Mesendoderm (in vitro differentiated cells): ENCODE data around the gene RAD23B.

Source experiments
- DNase-seq: peaks from one replicate; pipeline ENCODE4 v3.0.0; 2013
- H2AK5ac ChIP-seq: 2 replicates; pipeline ENCODE4 v1.6.1; 2013; ENCODE audit warnings: low read length, inconsistent platforms
- H2BK120ac ChIP-seq: 2 replicates; pipeline ENCODE4 v1.6.1; 2013; ENCODE audit warnings: low read depth, mild to moderate bottlenecking, low read length, moderate library complexity, mixed read lengths
- H2BK15ac ChIP-seq: replicated peaks from 2 replicates; pipeline ENCODE4 v1.6.1; 2013; ENCODE audit warnings: low read depth, mild to moderate bottlenecking, moderate library complexity
- H2BK5ac ChIP-seq: 2 replicates; pipeline ENCODE4 v1.6.1; 2013; ENCODE audit warnings: low read length, inconsistent platforms
- H3K18ac ChIP-seq: 2 replicates; pipeline ENCODE4 v1.6.1; 2013; ENCODE audit warnings: mild to moderate bottlenecking, low read length, mixed read lengths
- H3K23ac ChIP-seq: one replicate; pipeline ENCODE4 v1.6.1; 2013; ENCODE audit warnings: low read length
- H3K27ac ChIP-seq: 2 replicates; pipeline ENCODE4 v1.5.1; 2013; ENCODE audit warnings: low read depth, mild to moderate bottlenecking, inconsistent platforms, low read length, moderate library complexity
- H3K27me3 ChIP-seq: 2 replicates; pipeline ENCODE4 v1.6.1; 2013; ENCODE audit warnings: low read length, control low read depth, mild to moderate bottlenecking, inconsistent platforms; ENCODE audit not compliant: insufficient read depth, poor library complexity
- H3K36me3 ChIP-seq: 2 replicates; pipeline ENCODE4 v1.6.1; 2013; ENCODE audit warnings: low read length, inconsistent platforms; ENCODE audit not compliant: control insufficient read depth, insufficient read depth
- H3K4ac ChIP-seq: one replicate; pipeline ENCODE4 v1.6.1; 2013; ENCODE audit warnings: low read depth, mild to moderate bottlenecking, low read length, moderate library complexity
- H3K4me1 ChIP-seq: 2 replicates; pipeline ENCODE4 v1.6.1; 2013; ENCODE audit warnings: low read depth, low read length, inconsistent platforms; ENCODE audit not compliant: control insufficient read depth
- H3K4me2 ChIP-seq: 2 replicates; pipeline ENCODE4 v1.6.1; 2013; ENCODE audit warnings: low read length
- H3K4me3 ChIP-seq: 2 replicates; pipeline ENCODE4 v1.5.1; 2013; ENCODE audit warnings: mild to moderate bottlenecking, low read length
- H3K56ac ChIP-seq: one replicate; pipeline ENCODE4 v1.6.1; 2013; ENCODE audit warnings: low read length
- H3K79me1 ChIP-seq: 2 replicates; pipeline ENCODE4 v1.6.1; 2013; ENCODE audit warnings: low read length, inconsistent platforms
- H3K79me2 ChIP-seq: 2 replicates; pipeline ENCODE4 v1.6.1; 2013; ENCODE audit warnings: mild to moderate bottlenecking, low read length; ENCODE audit not compliant: control insufficient read depth, insufficient read depth
- H3K9ac ChIP-seq: 2 replicates; pipeline ENCODE4 v1.6.1; 2013; ENCODE audit warnings: low read length, inconsistent platforms
- H4K5ac ChIP-seq: one replicate; pipeline ENCODE4 v1.6.1; 2013; ENCODE audit warnings: low read length
- H4K8ac ChIP-seq: one replicate; pipeline ENCODE4 v1.6.1; 2013; ENCODE audit warnings: low read depth, mild to moderate bottlenecking, control low read depth, low read length, moderate library complexity
- WGBS: extraction: QIAGEN DNeasy Blood & Tissue Kit; methylation state at CpG from one replicate; pipeline ENCODE4 v1.1.7; 2013; ENCODE audit warnings: low lambda C conversion rate, missing lambda C conversion rate; ENCODE audit not compliant: insufficient coverage; ENCODE audit errors: extremely low coverage; 5-methylcytosine and 5-hydroxymethylcytosine counted together

The RAD23B gene

DNA sequence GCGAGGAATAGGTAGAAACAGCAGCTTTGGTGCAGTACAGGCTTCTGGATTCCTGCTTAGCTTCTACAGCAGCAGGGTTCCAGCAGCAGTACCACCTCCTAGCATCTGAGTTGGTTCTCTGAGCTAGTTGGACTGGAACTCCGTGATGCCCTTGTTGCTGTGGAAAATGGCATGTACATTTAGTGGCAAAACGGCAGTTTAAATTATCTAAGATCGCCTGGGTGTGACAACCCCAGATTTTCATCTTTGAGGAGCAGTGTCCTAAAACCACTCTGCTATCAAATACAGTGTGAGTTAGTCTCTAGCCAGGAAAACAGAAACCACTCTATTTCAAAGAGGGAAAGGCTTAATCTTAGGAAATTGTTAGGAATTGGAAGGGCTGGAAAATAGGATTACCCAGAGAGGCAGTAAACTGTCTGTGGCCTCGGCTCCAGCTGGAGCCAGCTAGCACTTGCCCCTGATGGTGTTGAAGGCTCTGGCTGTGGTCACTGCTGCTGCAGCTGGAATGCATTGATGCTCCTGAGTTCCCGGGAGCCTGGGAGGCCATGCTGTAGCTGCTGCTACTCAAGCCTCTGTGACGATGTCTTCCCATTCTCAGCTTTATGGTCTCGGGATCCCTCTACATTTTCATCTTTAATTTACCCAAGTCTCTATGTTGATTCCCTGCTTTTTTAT is 29.4 kb downstream of the RAD23B start:
- Histone ChIP-seq H2BK5ac (no peak overlapping the region), H3K27me3 (no peaks in the 10 kb centered on the region), H2AK5ac (no peak overlapping the region), H4K8ac (no peak overlapping the region), H4K5ac (no peak overlapping the region), H3K4me1 (peaks cover 6% of the 10 kb centered on the region), H3K4ac (no peak overlapping the region), H3K36me3 (no peaks in the 10 kb centered on the region), H3K56ac (no peak overlapping the region), H3K27ac (peak overlapping the region; percentile 3), H3K79me1 (peaks cover 18% of the 10 kb centered on the region), H2BK120ac (no peak overlapping the region), H3K9ac (no peak overlapping the region), H3K18ac (no peak overlapping the region), H2BK15ac (no peak overlapping the region), H3K4me3 (no peak overlapping the region), H3K79me2 (peaks cover 35% of the 10 kb centered on the region), H3K4me2 (no peak overlapping the region), H3K23ac (no peak overlapping the region)
- no CpG with 5 or more reads among the region's 8 CpGs for WGBS
- DNase-seq: peak; percentile 70

DNA sequence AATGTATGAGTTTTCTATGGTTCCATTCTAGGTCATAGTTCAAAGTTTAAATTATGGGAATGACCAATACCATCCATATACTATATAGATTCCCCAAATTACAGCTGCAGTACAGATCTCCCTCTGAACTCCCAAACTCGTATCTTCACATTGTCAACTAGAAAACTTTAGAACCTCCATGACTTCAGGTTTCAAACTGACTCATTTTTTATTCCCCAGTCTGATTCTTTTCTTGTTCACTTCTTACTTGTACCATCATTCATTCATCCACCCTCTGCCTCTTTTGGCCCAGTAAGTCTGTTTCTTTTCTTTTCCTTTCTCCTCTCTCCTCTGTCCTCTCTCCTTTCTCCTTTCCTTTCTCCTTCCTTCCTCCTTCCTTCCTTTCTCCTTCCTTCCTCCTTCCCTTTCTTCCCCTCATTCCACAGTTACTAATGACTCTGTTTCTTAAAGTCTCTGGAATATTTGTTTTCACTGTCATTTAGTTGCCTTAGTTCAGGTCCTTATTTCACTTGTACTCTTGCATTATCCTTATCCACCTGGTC is 30.5 kb downstream of the RAD23B start:
- Histone ChIP-seq H3K36me3 (no peaks in the 10 kb centered on the region), H2BK120ac (no peak overlapping the region), H3K27me3 (no peaks in the 10 kb centered on the region), H3K27ac (no peak overlapping the region), H3K23ac (no peak overlapping the region), H2AK5ac (no peak overlapping the region), H2BK15ac (no peak overlapping the region), H3K79me2 (peaks cover 38% of the 10 kb centered on the region), H4K8ac (no peak overlapping the region), H3K4me2 (no peak overlapping the region), H3K9ac (no peak overlapping the region), H2BK5ac (no peak overlapping the region), H3K18ac (no peak overlapping the region), H3K56ac (no peak overlapping the region), H3K4ac (no peak overlapping the region), H4K5ac (no peak overlapping the region), H3K4me1 (peaks cover 6% of the 10 kb centered on the region), H3K79me1 (peaks cover 17% of the 10 kb centered on the region), H3K4me3 (no peak overlapping the region)
- no peak for DNase-seq
- WGBS: no CpG with 5 or more reads among the region's 1 CpG

DNA sequence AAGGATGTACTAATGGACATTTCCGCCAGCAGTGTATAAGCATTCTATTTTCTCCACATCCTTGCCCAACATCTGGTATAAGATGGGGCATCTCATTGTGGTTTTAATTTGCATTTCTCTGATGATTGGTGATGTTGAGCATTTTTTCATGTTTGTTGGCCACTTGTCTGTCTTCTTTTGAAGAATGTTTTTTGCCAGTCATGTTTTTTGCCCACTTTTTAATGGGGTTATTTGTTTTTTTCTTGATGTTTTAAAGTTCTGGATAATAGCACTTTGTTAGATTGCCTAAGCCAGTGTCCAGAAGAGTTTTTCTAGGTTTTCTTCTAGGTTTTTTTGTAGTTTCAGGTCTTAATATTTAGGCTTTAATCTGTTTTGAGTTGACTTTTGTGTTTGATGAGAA is 31.7 kb downstream of the RAD23B start:
- H3K79me1 ChIP-seq: peaks cover 15% of the 10 kb centered on the region
- H3K79me2 ChIP-seq: peaks cover 33% of the 10 kb centered on the region
- no CpG with 5 or more reads among the region's 1 CpG for WGBS

DNA sequence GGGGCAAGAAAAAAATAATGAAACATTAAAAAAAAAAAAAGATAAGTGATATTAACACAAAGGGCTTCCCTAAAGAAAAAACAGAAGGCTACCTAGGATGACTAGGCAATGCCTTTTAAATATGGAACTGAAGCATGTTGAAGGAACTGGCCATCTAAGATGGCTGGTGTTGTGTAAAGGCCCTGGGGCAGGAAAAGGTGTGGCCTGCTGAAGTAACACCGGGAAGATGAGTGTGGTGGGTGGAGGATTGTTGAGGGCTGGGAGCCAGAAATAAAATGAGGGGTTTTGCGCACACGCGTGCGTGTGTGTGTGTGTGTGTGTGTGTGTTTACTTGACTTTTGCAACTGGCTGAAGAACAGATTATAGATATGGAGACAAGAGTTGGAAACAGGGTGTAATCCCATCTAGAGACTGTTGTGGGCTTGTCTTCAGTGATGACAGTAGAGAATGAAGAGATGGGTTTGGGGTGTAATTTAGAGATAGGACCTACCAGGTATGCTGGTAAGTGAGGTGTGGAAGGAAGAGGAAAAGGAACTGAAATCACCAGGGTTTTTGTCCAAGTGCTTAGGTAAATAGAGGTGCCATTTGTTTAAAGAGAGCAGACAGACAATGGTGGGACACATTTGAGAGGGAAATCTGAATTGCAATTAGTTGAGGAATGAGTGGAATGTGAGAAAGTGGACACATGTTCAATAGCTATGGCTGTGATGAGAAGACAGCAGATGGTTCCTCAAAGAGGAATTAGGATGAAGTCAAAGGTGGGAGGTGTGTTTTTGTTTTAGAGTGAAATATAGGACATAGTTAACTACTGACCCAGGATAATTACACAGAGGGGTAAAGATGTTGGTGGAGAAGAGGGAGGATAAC is 33.9 kb downstream of the RAD23B start:
- no peak overlapping the region for H2BK5ac ChIP-seq
- H3K4ac ChIP-seq: no peak overlapping the region
- H3K27ac ChIP-seq: no peak overlapping the region
- H3K4me2 ChIP-seq: no peak overlapping the region
- H3K9ac ChIP-seq: no peak overlapping the region
- no CpG with 5 or more reads among the region's 5 CpGs for WGBS
- no peak overlapping the region for H3K56ac ChIP-seq
- H3K23ac ChIP-seq: no peak overlapping the region
- peaks cover 3% of the 10 kb centered on the region for H3K4me1 ChIP-seq
- peaks cover 1% of the 10 kb centered on the region for H3K36me3 ChIP-seq
- H3K18ac ChIP-seq: no peak overlapping the region
- H3K27me3 ChIP-seq: no peaks in the 10 kb centered on the region
- H3K79me2 ChIP-seq: peaks cover 33% of the 10 kb centered on the region
- H2AK5ac ChIP-seq: no peak overlapping the region
- H4K8ac ChIP-seq: no peak overlapping the region
- H4K5ac ChIP-seq: no peak overlapping the region
- DNase-seq: peak; percentile 49
- no peak overlapping the region for H2BK120ac ChIP-seq
- H3K4me3 ChIP-seq: no peak overlapping the region
- H2BK15ac ChIP-seq: no peak overlapping the region
- peaks cover 15% of the 10 kb centered on the region for H3K79me1 ChIP-seq

More for the DNA sequence above, 31.7 kb downstream of the RAD23B start:
- Histone ChIP-seq H3K18ac (no peak overlapping the region), H3K23ac (no peak overlapping the region), H4K5ac (no peak overlapping the region), H3K27me3 (no peaks in the 10 kb centered on the region), H2BK5ac (no peak overlapping the region), H3K4me1 (peaks cover 4% of the 10 kb centered on the region), H2BK120ac (no peak overlapping the region), H3K9ac (no peak overlapping the region), H4K8ac (no peak overlapping the region), H2BK15ac (no peak overlapping the region), H3K4me2 (no peak overlapping the region), H3K27ac (no peak overlapping the region), H3K36me3 (no peaks in the 10 kb centered on the region), H3K4me3 (no peak overlapping the region), H2AK5ac (no peak overlapping the region), H3K56ac (no peak overlapping the region), H3K4ac (no peak overlapping the region)
- DNase-seq: no peak

DNA sequence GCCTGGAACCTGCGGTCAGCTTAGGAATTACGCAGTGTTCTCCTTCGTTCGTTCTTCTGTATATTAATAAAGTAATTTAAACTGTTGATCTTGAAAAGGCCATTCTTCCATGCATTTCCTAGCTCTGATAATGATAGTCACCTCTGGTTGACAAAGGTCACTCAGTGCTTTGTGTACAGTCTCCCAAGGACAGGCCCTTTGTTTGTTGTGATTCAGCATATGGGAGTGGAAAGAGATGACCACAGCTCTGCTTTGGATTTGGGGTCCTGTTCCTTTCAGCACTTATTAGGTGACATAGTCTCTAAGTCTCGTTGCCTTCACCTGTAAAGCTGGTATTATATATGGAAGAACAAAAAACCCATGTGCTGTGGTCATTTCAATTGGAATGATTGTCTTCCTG is 39.6 kb downstream of the RAD23B start:
- Histone ChIP-seq H3K56ac (no peak overlapping the region), H3K4me3 (no peak overlapping the region), H3K36me3 (peaks cover 3% of the 10 kb centered on the region), H4K5ac (no peak overlapping the region), H3K9ac (no peak overlapping the region), H3K4me1 (no peaks in the 10 kb centered on the region), H2AK5ac (no peak overlapping the region), H4K8ac (no peak overlapping the region), H3K27ac (no peak overlapping the region), H3K79me2 (peaks cover 12% of the 10 kb centered on the region), H3K4ac (no peak overlapping the region), H2BK120ac (no peak overlapping the region), H2BK15ac (no peak overlapping the region), H3K27me3 (no peaks in the 10 kb centered on the region), H2BK5ac (no peak overlapping the region), H3K79me1 (peaks cover 3% of the 10 kb centered on the region), H3K18ac (no peak overlapping the region), H3K4me2 (no peak overlapping the region), H3K23ac (no peak overlapping the region)
- DNase-seq: no peak
- WGBS: no CpG with 5 or more reads among the region's 5 CpGs
